Sigmoid colon (tissue), 4 donors: Measurements from ENCODE around the gene IGSF21.

Experiments used
- POLR2A ChIP-seq, 2 donors: fragments of 450-650 bp; IDR thresholded peaks; one replicate each; pipeline ENCODE4 v1.6.1; 2016; ENCODE audit warnings: antibody characterized with exemption in 2 of 2, mild to moderate bottlenecking in 2 of 2, moderate library complexity in 2 of 2
- POLR2AphosphoS5 ChIP-seq, 4 donors: sonication (generic); formaldehyde crosslinking; IDR thresholded peaks; one replicate each; pipeline ENCODE4 v1.6.1; 2017; ENCODE audit warnings: antibody characterized with exemption in 4 of 4
- TF ChIP-seq, protein P1 (sequence below), 4 experiments: fragments of 450-650 bp in 3 of 4; fragments of 200-600 bp in 1 of 4; IDR thresholded peaks; one replicate each; pipeline ENCODE4 v1.5.1; 2016 to 2019; ENCODE audit warnings: antibody characterized with exemption in 4 of 4, mild to moderate bottlenecking in 3 of 4, moderate library complexity in 2 of 4

DNA sequence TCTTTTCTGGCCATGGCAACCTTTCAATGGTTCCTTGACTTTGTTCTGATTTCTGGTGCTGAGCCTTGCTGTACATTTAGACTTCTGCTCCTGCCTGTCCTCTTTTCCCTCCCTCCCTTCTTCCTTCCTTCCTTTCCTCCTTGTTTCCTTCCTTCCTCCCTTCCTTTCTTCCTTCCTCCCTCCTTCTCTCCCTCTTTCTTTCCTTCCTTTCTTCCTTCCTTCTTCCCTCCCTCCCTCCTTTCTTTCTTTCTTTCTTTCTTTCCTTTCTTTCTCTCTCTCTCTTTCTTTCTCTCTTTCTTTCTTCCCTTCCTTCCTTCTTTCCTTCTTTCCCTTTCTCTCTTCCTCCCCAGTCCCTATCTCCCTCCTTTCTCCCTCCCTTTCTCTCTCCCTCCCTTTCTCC is 10.4 kb upstream of the IGSF21 start:
- TF ChIP-seq, protein P1, sequence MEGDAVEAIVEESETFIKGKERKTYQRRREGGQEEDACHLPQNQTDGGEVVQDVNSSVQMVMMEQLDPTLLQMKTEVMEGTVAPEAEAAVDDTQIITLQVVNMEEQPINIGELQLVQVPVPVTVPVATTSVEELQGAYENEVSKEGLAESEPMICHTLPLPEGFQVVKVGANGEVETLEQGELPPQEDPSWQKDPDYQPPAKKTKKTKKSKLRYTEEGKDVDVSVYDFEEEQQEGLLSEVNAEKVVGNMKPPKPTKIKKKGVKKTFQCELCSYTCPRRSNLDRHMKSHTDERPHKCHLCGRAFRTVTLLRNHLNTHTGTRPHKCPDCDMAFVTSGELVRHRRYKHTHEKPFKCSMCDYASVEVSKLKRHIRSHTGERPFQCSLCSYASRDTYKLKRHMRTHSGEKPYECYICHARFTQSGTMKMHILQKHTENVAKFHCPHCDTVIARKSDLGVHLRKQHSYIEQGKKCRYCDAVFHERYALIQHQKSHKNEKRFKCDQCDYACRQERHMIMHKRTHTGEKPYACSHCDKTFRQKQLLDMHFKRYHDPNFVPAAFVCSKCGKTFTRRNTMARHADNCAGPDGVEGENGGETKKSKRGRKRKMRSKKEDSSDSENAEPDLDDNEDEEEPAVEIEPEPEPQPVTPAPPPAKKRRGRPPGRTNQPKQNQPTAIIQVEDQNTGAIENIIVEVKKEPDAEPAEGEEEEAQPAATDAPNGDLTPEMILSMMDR (IDR thresholded peaks at IDR 0.05), result no peak
- TF ChIP-seq POLR2A (IDR thresholded peaks at IDR 0.05) (no peak), POLR2AphosphoS5 (IDR thresholded peaks at IDR 0.05) (no peak)
